Endothelial cell of hepatic sinusoid (primary cell): ENCODE data around the gene ASB4.

ENCODE experiments used
- in situ Hi-C: cut with HindIII; loops from 2 replicates; pipeline ENCODE4 v1.10.0; 2017; ENCODE audit warnings: low sequenced_read_pairs

Gene ASB4

DNA sequence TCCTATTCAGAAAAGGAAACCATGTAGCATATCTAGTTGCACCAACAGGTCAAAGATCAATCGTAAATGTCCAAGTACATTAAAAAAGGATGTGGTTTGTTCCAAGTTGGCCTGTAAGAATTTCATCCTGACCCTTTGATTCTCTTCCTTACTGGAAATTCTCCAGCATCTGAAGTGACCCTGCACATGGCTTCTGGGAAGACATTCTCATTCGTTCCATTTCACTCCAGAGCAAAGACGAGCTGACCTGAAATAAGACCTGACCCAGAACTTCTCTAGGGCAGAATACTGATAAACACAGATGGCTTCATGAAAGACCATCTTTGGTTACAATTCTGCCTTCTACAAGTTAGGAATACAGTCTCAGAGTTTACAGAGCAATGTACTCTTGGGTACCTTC lies 39.8 kb downstream of the ASB4 start:
- in situ Hi-C loops: no loop called here

DNA sequence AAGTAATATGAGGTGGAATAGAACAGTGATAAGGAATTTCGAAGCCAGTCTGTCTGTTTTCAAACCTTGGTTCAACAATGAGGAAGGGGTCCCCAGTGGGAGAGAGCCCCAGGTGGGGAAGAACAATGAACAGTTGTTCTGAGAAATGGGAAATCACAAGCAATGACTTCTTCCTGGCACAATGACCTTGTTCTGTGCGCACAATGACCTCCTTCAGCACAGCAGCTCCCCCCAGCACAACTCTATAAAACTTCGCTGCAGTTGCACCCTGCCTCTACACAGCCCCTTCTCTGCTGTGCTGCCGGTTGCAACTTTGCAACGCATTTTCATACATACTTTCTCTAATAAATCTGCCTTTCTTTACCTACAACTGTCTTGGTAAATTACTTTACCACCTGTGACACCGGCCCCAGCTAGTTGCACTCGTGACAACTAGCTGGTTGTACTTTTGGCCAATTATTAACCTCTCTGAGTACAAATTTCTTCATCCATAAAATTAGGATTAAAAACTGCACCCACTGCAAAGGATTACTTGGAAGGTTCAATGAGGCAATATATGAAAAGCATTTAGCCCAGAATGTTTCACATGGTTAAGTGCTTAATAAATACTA lies 40.5 kb downstream of the ASB4 start:
- in situ Hi-C loops: no loop called here

DNA sequence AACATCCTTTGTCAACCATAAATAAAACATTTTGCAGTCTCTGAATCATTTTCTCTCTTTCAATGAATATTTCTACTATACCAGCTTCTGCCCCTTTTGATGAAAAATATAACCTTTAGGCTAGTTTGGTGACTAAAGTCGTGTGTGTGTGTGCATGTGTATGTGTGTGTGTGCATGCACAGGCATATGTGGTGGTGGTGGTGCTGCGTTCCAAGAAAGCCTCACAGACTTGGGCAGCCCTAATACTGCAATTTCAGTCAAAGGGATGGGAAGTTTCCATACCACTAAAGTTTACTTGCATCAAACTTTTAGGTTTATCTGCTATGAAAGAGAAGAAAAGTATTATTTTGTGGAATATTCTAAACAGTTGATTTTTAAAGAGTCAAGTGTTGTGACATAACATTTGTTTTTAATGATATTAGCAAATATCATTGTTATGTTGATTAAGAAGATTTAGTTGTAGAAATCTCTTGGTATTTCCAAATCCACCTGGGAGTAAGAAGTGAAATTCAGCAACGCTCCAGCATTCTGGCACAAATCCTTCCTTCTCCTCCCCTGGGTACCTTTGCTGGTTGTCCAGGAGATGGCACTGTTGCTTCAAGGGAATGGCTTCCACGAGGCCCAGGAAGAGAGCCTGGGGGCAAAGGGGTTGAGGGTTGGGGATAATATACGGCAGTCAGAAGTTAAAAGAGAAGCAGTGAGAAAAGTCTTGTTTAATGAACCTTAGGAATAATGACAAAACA lies 41.5 kb downstream of the ASB4 start:
- in situ Hi-C loops: no loop called here

DNA sequence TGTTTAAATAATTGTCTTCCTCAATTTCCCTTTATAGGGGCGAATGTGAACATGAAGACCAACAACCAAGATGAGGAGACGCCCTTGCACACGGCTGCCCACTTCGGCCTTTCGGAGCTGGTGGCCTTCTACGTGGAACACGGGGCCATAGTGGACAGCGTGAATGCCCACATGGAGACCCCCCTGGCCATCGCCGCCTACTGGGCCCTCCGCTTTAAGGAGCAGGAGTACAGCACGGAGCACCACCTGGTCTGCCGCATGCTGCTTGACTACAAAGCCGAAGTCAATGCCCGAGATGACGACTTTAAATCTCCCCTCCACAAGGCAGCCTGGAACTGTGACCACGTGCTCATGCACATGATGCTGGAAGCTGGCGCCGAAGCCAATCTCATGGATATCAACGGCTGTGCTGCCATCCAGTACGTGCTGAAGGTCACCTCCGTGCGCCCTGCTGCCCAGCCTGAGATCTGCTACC lies 42.1 kb downstream of the ASB4 start:
- in situ Hi-C loops: no loop called here

DNA sequence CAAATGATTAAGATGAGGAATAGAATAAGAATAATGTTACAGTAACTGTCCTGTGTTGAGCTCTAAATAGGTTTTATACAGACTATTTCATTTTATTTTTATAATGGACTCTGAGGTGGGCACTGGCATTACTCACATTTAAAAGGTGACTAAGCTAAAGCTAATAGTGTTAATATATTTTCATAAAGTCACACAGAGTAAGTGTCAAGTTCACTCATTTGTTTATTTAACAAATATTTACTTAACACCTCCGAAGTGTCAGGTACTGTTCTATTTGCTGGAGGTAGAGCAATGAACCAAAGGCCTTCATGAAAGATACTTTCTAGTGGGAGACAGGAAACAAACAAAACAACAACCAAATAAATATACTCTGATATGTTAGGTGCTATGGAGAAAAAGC lies 44.0 kb downstream of the ASB4 start:
- in situ Hi-C loops: no loop called here

DNA sequence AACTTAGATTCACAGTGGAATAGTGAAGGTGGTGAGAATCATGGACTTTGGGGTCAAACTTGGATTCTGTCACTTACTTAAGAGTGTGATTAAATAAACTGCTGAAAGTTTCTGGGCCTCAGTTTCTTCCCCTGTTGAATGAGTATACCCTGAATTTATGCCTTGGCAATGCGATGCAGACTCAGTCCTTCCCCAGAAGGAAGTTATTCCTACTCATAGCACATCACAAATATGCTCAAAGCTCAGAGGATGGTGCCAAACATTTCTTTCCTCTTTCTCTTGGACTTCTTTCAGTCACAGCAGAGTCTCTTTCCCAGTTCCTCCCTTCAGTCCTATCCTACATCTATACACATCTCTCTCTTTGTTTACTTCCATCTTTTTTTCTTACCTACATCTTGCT lies 45.1 kb downstream of the ASB4 start:
- in situ Hi-C loops: no loop called here

DNA sequence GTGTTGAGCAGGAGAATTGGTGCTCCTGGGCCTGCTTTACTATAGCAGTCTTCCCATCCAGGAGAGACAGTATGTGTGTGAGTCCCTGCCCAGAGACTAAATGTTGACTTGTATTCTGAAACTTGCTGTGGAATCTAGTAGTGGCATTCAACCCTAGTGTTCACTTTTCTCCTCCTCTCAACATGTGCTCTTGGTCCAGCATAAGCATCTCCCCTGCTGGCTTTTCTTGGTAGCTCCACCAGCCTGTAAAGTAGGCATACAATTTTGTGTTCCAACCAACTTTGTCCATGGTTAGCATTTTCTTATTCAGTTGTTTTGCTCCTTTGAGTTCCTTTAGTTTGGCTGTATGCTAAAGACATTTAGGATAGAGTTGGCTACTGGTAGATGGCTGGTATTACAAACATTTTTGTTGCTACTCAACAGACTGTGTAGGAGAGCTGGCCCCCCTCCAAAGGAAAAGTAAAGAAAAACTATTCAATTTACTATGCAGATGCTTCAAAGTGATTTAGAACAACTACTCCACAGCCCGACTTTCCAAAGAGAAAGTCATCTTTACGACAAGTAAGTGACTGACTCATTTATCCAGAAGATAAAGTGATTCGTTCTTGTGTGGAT lies 46.0 kb downstream of the ASB4 start:
- in situ Hi-C loops: no loop called here

DNA sequence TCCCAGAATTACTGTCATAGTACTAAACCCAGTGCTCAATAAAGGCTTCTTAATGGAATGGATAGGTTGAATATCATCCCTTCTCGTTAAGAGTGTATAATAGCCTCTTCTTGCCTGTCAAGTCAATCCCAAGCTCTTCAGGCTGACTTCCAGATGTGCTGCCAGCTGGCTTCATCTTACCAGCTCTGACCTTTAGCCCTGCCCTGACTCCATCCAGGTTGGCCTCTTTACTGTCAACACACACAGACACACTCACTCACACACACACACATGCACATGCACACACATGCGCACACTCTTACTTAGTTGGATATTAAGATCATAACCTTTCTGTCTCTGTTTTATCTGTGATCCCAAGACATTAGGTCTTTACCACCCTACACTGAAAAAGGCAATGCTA lies 49.1 kb downstream of the ASB4 start:
- in situ Hi-C loops: loop anchor here (5.0 kb wide), 1 partner anchor 153 kb away; no protein-coding TSS in a partner anchor

DNA sequence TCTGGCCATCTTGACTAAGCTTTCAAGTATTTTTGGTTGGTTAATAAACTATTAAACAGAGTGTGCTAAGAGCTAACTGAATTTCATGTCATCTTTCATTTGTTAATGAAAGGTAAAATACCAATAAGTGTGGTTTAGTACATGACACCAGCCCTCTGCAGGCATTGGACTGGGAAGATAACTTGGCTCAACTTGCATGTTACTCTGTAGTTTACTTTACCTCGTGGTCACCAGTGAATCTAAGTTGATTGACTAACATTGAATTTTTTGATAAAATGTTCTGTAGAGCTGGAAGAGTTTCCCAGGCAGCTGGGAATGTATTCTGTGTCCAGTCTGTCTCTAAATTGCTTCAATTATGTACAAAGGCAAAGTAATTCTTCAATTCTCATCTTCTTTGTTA lies 49.9 kb downstream of the ASB4 start:
- in situ Hi-C loops: loop anchor here (5.0 kb wide), 1 partner anchor 152 kb away; no protein-coding TSS in a partner anchor

DNA sequence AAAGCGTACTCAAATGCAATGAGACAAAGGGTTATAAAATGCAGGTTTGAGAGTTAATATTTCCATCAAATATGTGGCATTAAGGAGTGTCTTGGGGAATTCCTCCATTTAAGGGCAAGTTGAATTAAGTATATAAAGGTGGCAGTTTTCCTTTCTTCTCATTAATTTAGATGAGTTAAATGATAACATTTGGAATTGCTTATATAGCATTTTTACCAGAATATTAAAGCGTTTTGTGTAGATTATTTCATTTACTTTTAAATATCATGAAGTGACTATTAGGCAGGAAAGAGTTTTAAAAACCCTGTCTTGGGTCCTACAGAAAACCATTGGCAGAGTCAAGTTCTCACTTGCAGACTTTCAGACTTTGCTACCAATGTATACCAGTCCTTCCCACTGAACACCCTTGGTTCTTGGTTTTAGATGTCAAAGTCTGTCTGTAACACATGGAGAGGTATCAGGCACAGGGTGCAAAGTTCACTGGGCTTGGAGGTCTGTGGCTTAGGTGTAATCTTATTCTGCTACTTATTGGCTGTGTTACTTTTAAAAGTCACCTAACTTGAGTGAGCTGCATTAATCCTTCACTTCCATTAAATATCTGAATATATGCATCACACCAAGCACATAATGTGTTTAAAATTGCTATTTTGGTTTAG lies 51.0 kb downstream of the ASB4 start:
- in situ Hi-C loops: loop anchor here (5.0 kb wide), 1 partner anchor 151 kb away; no protein-coding TSS in a partner anchor

DNA sequence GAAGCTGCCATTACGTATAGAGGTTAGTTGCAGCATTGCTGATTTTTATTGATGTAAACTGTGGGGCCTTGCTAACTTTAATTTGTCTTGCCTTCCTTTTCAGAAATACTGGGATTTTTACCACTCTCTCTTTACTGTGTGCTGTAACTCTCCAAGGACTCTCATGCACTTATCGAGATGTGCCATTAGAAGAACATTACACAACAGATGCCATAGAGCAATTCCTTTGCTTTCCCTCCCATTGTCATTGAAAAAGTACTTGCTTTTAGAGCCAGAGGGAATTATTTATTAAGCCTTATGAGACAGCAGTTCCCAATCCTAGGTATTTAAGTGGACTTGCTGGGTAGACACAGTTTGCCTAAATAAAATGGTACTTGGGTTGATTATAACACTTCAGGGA lies 51.7 kb downstream of the ASB4 start:
- in situ Hi-C loops: loop anchor here (5.0 kb wide), 1 partner anchor 150 kb away; no protein-coding TSS in a partner anchor

DNA sequence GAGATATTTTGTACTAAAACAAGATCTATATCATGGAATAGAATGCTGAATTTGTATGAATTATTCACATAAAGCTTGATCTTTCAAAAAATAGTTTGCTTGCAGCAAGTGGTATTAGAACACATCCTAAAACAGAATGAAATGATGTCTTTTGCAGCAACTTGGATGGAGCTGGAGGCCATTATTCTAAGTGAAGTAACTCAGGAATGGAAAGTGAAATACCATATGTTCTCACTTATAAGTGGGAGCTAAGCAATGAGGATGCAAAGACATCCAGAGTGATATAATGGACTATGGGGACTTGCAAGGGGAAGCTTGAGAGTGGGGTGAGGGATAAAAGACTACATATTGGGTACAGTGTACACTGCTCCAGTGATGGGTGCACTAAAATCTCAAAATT lies 53.7 kb downstream of the ASB4 start:
- in situ Hi-C loops: loop anchor here (5.0 kb wide), 1 partner anchor 148 kb away; no protein-coding TSS in a partner anchor

DNA sequence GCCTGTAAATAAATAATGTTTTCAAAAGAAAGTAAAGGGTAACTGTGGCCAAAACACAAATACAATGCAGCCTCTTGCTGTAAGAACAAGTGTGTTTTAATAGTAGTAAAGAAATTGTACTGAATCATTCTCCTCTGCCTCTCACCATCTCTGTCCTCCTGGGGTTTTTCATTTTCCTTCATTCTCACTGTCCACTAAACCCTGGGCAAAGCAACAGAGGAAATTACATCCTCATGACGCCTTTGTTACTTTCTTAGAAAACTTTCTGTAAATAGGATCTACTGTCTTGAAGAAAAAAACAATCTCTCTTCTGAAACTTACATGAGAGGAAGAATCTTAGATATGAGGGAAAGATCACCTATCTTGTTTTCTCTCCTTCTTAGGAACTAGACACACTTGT lies 54.6 kb downstream of the ASB4 start:
- in situ Hi-C loops: no loop called here

DNA sequence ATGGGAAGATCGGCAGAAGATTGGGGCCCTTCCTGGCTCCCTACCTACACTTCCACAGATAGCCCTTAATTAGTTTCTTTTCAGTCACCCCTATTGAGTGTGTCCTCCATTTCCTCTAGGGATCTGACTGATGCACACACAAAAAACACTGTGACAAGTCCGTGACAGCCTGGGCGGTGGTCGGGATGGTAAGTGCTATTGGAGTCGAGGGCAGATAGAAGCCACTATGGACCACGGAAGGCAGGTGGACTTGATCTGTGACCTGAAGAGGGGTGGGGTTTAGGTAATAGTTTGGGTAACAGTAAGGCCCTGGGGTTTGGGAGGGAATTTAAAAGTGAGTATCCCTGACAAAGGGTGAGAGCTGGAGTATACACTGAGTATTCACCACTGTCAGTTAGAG lies 57.6 kb downstream of the ASB4 start:
- in situ Hi-C loops: no loop called here

DNA sequence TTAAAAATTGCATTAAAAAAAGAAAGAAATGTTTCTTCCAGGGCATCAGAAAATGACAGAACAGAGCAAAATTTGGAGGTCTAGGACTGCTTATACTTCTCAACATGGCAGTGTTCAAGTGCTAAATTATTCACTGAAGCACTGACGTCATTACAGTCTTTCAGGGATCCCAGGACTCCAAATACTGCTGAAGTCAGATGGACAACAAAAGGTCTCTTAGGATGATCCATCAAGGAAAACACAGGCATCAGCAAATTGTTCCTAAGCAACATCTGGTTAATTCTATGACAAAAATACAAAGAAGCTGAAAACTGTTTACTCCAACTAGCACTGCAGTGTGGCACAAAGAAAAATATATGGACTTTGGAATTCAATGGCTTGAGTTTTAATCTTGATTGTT lies 58.4 kb downstream of the ASB4 start:
- in situ Hi-C loops: no loop called here

DNA sequence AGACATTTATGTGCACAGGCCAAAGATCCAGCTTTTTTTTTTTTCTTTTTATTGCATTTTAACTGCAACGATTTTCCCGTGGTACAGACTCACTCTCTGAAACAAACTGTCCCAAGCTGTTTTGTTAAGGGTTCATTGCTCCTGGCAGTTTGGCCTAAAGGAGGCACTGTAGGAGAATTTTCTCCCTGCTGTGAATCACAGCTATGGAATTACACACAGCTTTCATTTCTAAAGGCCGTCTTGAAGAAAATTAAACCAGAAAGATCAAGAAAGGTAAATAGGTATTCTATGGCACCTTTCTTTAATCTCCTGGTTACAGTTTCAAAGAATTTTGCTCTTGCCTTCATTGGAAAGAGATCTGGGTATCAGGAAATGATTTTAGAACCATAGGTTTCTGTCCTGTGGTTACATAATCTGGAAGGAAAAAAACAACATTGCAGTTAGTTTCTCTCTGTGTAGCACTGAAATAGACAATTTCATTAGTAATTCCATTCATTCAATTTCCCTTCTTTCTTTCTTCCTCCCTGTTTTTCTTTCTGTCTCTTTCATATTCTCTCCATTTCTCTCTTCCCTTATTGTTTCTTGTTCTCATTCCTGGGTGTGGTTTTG lies 59.4 kb downstream of the ASB4 start:
- in situ Hi-C loops: no loop called here

DNA sequence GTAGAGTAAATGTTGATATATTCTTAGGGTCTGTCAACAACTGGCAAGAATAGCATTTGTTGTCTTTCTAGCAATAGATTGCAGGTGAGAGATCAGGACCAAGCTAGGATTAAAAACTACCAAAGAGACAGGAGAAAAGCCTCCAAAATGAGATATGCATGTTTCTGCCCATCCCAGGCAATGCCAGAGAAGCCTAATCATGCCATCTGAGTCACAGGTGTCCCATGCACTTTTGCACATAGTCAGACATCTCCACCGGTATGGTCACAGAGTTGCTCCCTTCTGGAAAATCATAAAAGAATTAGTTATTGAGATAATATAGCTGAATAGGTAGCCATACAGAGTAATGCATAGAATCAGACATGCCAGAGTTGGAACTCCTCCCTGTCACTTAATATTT lies 59.9 kb downstream of the ASB4 start:
- in situ Hi-C loops: no loop called here

DNA sequence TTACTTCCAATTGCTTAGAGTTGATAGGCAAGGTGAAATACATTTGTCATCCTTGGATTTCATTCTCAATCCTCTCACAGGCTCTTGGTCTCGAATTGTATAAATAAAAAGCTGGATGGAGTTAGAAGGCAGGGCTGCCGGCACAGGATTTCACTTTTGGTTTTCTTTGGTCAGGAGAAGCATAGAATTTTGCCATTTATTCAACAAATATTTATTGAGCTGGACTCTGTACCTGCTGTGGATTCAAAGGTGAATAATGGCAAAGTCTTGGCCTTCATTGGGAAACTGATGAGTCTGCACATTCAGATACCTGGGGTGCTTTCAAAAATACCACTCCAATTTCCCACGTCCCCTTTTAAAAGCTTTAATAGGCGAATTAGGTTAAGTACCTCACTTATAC lies 60.9 kb downstream of the ASB4 start:
- in situ Hi-C loops: no loop called here

DNA sequence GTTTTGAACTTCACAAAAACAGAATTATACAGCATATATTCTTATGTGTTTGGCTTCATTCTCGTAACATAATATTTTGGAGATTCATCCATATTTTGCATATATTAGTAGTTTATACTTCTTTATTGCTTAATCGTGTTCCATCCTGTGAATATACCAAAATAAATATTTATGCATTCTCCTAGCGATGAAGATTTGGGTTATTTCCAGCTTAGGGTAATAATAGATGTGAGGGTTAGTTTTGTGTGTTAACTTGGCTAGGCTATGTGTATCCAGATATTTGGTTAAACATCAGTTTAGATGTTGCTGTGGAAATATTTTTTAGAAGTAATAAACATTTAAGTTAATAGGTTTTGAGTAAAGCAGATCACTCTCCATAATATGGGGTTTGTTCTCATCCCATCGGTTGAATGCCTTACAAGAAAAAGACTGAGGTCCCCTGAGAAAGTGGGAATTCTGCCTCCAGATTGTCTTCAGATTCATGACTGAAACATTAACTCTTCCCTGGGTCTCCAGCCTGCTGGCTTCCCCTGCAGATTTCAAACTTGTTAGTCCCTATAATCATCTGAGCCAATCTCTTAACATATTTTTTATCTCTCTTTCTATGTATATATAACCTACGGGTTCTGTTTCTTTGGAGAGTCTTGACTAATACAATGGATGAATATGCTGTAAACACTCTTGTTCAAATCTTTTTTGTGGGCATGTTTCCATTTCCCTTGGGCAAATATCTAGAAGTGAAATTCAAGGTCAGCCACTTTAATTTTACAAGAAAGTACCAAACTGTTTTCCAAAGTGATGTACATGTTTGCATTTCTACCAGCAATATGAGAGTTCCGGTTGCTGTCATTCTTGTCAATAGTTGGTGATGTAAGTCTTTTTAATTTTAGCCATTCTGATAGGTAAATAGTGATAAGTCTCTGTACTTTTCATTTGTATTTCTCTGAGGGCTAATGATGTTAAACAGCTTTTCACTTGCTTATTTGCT lies 61.9 kb downstream of the ASB4 start:
- in situ Hi-C loops: no loop called here
